PC-3 (cell line): Measurements from ENCODE around the gene C20orf96.

ENCODE experiments used
- CTCF ChIP-seq: fragments of 300-600 bp; sonication (generic); conservative IDR thresholded peaks from 2 replicates; pipeline ENCODE4 v1.5.1; 2017; ENCODE audit warnings: antibody characterized with exemption, low read depth, mild to moderate bottlenecking, low read length
- EZH2 ChIP-seq: fragments of 300-600 bp; sonication (generic); IDR thresholded peaks from one replicate; pipeline ENCODE4 v1.6.1; 2017; ENCODE audit warnings: antibody characterized with exemption, mild to moderate bottlenecking, low read length; ENCODE audit not compliant: unreplicated experiment

GRCh38 chr20:301886-302848 lies 11.6 kb upstream of the C20orf96 start:
- TF ChIP-seq EZH2 (no peak), CTCF (no peak)
